HCEC 1CT (cell line): ENCODE measurements around the gene TCEAL8.
A peak's percentile ranks its signal among the peaks of the same experiment; 100 is the strongest.
"Not testable (repeated sequence)": the region's sequence is repeated elsewhere in the genome, so short reads cannot be mapped to it uniquely, and the experiment has no call there.

Experiments
- DNase-seq: peaks from one replicate; pipeline ENCODE4 v3.0.0-alpha.2; 2017

The TCEAL8 gene, protein sequence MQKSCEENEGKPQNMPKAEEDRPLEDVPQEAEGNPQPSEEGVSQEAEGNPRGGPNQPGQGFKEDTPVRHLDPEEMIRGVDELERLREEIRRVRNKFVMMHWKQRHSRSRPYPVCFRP

DNA sequence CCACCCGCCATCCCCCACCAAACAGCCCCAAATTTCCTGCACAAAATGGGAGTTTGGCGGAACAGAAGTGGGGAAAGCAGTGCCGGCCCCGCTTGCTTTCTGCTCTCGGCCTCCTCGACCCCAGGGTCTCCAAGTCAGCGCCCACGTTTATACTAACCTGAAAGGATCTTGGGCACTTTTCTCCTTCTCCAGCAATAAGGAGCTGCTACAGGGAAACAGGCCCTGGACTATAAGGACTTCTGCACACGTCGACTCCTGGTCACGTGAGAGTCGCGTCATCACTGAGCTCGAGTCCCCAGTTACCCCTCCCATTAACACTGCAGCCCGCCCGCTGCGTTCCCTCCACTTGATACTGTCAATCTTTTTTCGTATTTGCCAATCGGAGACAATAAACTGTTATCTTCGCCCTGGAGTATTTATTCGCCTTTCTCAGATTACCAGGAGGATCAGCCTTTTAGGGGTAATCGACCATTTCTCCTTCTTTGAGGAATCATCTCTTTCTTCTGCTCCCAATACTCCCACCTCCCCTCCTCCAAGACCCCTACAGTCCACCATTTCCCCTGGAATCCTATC lies at the start of gene TCEAL8:
TSS of gene TCEAL8 (minus strand) at position 235 of the 573 bp plus-strand sequence. CDS start 1,176 bp downstream, outside the sequence.
- DNase-seq = peak; percentile 58

DNA sequence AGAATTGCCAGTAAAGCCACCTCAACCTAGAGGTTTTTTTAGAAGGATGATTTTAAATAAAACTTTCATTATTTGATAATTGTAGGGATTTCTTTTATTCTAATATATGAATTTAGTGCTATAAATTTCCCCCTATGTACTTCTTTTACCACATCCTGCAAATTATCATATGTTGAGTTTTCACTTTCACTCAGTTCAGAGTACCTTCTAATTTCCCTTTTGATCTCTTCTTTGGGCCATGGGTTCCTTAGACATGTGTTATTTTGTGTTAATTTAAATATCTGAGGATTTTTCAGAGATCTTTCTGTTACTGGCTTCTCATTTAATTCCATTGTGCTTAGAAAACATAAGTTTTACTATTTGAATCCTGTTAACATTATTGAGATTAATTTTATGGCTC lies 49.8 kb upstream of the TCEAL8 start:
- no peak for DNase-seq

DNA sequence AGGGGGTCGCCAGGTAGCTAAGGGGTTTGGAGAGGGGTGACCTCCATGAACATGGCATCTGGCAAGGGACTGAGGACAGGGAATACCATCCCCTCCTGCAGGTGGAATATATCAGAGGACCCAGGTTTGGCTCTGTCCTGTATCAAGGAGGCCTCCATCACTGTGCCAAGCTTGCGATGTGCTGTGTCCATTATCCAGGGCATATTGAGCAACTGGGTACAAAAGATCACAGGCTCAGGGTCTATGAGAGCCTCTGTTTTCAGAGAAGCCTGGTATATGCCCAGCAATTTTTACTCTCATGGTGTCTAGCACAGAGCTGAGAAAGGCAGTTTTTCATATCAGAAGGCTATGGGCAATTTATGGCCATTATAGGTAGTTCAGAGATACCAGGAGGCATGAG lies 38.2 kb upstream of the TCEAL8 start:
- no peak for DNase-seq

DNA sequence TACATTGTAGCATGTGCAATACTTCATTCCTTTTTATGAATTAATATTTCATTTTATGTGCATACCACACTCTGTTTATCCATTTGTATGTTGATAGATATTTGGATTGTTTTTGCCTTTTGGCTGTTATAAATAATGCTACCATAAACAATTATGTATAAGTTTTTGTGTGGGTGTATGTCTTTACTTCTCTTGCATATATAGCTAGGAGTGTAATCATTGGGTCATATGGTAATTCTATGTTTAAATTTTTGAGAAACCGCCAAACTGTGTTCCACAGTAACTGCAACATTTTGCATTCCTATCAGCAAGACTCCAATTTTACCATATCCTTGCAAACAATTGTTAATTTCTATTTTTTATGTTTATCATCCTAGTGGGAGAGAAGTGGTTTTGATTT lies 24.7 kb upstream of the TCEAL8 start:
- no peak for DNase-seq

DNA sequence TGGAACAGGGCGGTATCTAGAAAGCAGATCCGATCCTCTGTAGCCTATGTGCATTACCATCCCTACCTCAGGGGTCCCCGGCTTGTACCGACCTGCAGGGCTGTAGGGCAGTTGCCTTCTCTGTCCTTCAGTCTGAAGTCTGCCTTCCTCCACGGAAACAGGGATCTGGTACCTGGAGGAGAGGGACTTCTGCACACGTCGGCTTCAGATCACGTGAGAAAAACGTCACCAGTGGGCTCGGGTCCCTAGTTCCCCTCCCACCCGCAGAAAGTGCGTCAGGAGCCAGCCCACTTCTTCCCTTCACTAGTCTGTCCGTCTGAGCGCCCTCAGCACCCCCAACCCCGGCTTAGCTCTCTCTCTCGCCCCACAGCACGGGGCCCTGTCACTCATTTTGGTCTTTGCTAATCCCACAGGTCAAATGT lies 21.6 kb upstream of the TCEAL8 start, which contains the start of gene TCEAL5:
TSS of gene TCEAL5 (minus strand) at position 170 of the 422 bp plus-strand sequence. CDS start 2,187 bp downstream, outside the sequence.
- DNase-seq = no peak

DNA sequence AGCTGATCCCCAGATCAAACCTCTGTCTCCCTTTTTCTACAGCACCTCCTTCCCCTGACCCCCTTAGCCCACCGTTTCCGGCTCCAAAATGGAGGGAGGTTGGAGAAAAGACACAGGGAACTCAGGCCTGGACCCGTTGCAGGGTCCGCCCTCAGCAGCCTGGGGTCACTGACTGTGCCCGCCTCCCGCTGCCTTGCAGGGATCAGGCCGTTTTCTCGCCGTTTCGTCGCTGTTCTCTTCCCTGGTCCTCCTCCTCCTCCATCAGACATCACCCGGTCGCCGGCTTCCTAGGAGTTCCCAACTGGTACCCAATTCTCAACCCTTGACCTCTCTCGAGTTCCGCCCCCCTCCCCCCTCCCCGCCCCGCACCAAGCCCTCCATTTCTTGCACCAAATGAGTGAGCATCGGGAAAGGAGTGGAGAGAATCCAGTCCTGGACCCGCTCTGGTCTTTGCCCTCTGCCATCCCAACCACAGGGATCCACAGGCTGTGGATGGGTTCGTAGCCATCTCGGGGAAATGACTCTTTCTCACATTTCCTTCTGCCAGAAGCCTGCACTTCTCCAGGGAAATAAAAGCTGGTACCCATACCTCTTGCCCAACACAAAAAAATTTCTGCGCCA lies 21.1 kb upstream of the TCEAL8 start:
- DNase-seq = no peak

DNA sequence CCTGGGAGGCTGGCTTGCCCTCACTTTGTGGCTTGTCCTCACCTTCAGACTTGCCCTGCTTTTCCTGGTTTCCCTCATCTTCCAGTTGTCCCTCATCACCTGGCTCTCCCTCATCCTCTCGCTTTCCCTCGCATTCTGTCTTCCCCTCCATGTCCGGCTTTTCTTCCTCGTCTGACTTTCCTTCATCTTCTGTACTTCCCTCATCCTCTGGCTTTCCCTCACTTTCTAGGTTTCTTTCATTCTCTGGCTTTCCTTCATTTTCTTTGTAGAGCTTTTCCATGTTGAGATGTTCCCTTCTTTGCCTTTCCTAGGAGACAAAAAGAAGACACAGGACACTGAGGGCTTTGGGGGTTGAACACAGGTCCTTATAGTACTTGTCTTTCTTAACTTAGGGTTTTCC lies 19.3 kb upstream of the TCEAL8 start:
- DNase-seq = no peak

DNA sequence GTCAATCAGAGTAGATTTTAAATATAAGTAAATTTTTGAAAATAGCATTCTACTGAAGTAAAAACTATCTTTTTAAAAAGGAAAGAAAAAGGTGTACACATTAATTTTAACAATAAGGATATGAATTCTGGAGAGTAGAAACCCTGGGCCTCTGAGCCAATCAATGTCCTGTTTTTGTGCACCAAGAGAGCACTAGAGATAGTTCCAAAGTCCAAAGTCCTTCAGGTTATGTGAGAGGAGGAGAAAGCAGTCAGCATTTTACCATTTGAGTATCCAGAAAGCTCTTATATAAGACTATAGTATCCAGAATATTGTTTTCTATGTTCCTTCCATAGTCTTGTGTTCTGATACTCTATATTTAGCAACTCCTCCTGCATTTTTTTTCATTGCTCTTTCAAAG lies 3.3 kb upstream of the TCEAL8 start:
- no peak for DNase-seq

DNA sequence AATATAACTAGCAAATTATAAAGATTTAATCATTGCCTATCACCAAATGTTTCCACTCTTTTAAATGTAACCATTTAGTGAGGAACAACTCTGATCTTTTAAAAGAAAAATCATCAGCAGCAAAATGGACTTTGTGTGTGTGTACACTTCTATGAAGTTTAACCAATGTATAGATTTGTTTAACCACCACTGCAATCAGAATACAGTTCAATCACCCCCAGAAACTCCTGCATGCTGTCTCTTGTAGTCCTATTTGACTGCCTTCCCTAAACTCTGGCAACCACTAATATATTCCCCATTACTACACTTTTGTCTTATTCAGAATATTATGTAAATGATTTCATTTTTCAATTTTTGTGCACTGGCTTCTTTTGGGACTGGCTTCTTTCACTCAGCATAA lies 1.7 kb upstream of the TCEAL8 start:
- DNase-seq = no peak

DNA sequence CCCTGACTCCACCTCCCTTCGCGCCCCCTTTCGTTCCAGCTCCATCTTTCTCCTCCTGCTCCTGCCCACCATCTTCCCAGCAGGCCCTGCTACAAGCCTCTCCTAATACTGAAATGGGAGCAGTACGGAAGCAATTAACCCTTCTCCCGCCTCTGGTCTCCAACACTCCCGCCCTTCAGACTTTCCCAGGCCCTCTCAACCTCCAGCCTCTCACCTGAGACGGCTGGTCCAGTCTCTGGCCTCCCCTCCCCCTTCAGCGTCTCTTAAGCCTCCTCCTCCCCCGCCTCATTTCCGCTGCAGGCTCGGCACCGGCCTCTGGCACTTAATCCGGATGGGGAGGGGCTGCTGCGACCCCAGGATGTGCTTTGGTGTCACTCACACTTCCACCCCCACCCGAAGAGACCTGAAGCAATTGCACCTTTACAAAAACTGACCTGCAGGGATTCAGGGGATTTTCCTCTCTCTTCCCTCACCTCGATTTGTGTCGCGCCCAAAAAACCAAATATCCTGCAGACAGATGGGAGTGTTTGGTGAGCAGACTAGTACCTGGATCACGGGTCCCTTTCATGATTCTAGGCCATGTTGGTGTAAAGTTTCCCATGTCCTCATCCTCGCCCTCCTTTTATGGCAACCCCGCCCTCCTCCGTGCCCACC lies 657 bp downstream of the TCEAL8 start:
- DNase-seq = peak; percentile 18

DNA sequence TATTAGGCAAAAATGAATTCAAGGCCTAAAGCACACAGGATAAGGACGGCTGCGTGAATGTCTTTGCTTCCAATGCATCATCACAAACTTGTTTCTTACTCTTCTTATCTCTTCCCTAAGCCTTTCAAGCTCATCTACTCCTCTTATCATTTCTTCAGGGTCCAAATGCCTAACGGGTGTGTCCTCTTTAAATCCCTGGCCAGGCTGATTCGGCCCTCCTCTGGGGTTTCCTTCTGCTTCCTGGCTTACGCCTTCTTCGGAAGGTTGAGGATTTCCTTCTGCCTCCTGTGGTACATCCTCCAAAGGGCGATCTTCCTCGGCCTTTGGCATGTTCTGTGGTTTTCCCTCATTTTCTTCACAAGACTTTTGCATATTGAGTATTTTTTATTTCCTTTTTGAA lies 1.3 kb downstream of the TCEAL8 start:
- DNase-seq = no peak

DNA sequence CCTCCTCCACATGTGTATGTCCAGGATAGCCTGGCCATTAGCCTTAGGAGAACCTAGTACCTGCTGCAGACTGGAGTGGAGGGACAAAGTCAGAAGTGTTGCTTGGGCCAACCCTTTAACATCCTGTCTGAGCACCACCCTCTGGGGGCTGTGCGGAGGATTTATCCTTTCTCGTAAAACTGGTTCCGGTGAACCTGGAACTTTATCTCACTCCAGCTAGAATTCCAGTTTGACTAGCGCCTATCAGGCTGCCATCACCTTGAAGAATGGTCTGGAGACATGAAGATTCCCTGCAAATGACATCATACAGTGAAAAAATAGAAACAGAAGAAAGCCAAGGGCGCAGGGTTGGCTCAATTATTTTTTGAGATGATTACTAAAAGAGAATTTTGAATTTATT lies 4.0 kb downstream of the TCEAL8 start:
- DNase-seq = no peak

DNA sequence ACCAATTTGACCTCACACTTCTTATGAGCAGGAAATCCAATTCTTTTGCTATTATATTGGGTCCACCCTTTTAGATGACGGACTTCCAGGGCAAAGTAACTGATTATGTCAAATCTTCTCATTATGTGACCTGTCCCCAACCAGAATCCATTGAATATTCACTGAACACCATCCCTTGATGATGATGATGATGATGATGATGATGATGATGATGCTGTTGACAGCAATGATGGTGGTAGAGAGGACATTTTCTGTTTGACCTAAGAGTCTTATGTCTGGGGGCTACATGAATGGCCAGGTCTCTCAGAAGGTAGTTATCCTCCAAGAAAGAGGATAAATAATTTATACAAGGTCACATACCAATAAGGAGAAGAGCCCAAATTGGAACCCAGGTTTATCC lies 5.2 kb downstream of the TCEAL8 start:
- DNase-seq = no peak

DNA sequence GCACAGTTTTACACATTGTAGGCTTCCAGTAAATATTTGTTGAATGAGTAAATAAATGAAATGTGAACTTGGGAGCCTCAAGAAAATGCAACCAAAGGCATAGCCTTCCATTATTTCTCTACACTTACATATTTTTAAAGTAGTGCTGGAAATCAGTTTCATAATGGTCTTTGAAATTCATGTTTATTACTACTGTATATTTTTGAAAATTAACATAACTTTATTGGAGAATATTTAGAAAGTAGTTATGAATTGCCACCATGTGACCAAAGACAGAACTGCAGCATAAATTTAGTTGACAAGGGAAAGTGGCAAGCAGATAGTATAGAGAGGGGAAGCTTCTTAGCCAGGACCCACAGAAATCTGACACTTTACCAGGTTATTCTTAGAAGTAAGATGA lies 6.4 kb downstream of the TCEAL8 start:
- DNase-seq = peak; percentile 3

DNA sequence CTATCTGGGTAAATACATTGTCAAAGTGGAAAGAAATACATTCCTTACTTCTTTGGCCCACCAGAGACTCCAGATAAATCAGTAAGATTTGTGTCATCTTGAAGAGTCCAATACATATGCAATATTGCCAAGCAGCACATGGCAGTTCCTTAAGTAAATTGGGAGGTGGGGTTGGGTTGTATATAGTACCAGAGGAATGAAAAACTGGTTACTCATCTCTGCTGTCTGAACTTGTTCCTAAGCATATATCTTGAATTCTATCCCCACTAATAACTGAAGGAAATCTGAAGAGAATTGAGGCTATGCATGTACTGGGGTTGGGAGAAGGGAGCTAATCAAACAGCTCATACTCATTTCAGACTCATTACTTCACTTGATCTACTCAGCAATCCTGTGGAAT lies 14.8 kb downstream of the TCEAL8 start:
- no peak for DNase-seq

DNA sequence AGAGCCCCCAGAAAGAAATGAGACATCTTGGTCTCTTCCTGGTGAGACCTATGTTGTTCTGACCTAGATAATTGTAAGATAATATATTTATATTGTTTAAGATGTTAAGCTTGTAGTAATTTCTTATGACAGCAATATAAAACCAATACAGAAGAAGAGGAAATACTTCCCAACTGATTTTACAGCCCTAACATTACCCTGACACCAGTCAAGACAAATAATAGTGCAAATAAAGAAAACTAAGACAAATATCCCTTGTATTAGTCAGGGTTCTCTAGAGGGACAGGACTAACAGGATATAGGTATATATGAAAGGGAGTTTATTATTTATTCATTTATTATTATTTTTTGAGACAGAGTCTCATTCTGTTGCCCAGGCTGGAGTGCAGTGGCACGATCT lies 18.7 kb downstream of the TCEAL8 start:
- no peak for DNase-seq

DNA sequence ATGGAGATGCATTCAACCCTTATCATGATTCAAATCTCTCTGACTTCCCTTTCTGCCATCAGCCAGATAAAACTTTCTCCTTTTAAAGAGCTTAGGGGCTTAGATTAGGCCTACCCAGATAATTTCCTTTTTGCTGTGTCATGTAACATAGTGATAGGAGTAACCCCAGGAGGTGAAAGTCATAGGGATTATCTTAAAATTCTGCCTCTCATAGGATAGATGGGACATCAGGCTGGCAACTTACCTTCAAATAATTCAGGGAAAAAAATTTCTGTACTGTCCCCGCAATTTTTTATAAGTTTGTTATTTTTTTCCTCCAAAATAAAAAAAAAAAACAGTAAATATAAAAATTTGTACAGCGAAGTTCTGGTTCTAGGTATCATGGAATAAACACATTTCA lies 19.3 kb downstream of the TCEAL8 start:
- not testable (repeated sequence) for DNase-seq

DNA sequence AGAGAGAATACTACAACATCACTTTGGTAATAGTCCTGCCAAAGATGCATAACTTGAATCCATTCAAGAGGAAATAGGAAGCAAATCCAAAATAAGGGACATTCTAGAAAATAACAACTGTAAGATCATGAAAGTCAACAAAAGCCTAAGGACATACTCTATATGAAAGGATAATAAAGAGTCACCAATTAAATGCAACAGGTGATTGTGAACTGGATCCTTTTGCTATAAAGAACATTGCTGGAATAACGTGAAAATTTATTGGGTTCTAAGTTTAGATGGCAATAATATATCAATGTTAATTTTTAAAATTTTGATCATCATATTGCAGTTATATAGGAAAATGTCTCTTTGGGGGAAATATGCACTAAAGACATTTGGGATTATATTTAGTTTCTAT lies 20.1 kb downstream of the TCEAL8 start:
- no peak for DNase-seq

DNA sequence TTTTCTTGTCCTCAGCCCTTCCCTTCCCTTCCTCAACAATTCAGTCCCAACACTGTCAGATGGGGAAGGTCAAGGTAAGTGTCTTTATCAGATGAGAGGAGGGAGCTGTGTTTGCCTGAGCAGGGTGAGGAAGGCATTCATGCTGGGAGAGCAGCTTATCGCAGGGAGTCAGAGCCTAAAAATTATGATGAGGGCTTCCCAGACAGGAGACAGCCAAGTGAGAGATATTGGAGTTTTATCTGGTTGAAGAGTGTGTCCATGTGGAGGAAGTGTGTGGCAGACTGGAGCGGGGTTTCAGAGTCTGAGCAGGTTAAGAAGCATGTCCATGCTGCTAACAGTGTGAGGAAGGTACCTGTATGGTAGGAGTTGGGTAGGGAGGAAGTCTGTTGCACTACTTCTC lies 21.7 kb downstream of the TCEAL8 start:
- no peak for DNase-seq

DNA sequence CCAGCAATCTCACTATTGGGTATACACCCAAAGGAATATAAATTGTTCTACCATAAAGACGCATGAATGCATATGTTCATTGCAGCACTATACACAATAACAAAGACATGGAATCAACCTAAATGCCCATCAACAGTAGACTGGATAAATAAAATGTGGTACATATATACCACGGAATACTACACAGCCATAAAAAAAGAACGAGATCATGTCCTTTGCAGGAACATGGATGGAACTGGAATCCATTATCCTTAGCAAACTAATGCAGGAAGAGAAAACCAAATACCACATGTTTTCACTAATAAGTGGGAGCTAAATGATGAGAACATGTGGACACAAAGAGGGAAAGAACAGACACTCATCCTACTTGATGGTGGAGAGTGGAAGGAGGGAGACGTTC lies 29.0 kb downstream of the TCEAL8 start:
- not testable (repeated sequence) for DNase-seq

DNA sequence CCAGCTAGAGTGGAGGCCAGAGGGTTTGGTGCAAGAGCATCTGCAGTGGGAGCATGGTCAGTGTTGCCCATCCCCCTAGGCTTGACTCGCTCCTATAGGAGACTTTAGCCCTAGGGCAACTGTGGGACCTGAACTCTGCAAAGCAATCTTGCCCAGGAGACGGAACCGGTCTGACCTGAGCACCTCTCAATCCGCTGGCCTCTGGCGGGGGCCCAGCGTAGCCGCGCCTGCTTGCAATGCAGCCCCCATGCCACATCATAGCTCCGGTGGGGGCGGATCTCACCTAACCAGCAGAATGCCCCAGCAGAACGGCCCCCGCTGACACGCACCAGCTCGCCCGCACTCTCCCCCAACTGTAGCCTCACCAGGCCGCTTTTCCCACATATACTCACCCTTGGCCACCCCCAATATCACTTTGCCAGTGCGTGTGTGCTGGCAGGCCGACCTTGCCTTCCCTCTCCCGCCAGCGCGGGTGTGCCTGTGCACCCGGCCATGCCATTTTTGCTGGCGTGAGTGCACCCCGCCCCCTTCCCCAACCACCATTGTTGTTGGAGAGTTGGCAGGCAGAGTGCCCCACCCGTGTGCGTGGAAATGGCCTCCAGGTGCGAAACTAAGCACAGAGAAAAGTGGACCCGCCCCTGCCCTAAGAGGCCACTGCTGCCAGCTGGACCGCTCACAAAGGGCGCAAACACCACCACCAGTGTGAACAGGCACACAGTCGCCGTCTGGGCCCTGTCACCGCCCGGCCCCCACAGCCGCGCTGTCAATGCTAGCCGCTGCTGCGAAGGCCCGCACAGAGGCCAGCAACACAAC lies 34.2 kb downstream of the TCEAL8 start:
- DNase-seq = no peak

DNA sequence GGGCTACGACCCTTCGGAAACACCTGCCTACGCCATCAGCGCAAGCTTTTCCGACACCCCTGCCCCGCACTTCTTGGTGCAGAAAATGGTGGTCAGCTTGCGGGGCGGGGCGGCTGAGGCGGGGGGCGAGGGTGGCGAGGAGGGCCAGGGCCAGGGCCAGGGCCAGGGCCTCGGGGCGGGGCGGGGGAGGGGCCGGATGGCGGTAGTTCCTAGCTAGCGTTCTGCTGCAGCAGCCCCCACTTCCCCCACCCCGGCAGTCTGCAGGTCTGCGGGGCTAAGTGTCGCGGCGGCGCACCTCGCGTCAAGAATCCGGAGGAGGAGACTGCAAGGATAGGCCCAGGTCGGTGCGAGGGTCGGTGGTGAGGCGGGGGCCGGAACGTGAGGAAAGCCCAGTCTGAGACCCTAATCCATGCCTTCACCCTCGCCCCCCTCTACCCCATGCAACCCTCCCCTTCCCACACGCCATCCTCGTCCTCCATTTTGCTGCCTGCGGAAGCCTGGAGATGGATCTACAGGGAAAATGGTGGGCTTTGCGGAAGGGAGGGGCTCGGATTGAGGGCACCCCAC lies 39.4 kb downstream of the TCEAL8 start:
- DNase-seq = peak; percentile 5

DNA sequence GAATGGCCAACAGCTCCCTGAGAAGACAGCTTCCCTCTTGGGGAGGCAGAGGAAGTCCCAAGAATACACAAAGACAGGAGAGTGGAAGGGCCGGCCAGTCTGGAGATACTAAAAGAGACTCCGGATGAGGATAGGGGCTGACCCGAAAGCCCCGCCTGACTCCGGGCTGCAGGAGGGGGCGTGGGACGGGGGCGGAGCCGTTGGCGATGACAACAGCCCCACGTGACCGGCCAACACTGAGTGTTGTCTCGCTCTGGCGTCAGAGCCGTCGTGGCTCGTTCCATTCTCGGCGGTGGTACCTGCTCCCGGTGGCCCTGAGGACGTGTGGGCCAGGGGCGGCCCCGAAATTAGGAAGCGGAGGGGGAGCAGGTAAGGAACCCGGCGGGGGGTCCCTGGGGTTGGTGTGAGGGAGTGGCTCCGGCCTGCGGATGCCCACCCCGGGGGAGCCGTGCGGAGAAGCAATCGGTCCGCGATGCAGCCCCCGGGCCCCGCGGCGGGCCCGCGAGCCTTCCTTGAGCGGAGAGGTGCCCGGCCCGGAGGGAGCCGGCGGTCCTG lies 40.0 kb downstream of the TCEAL8 start, which contains the start of gene BEX4:
TSS of gene BEX4 (plus strand) at position 239 of the 555 bp plus-strand sequence. CDS start 1,046 bp downstream, outside the sequence.
- peak; percentile 57 for DNase-seq
